ENCODE results near the gene WIPF3. TPM values are rescaled to one million over a fixed set of nuclear protein-coding genes. Genes with fewer than 3 reads are reported as not detected.

The WIPF3 gene
- total and polyA plus RNA-seq, 4 donors: 0.10 to 0.23 (median 0.14) TPM; not detected in 1

- no peak for DNase-seq (ENCODE audit: low spot score)
- Histone ChIP-seq H3K9ac (ENCODE audit: low read depth in 1 of 2, low read length in 2 of 2) (no peak overlapping the region), H3K4me1 (ENCODE audit: control insufficient read depth in 4 of 4, insufficient read depth in 4 of 4, low read length in 3 of 4) (no peaks in the 10 kb centered on the region), H3K4me3 (ENCODE audit: low read depth in 1 of 3, low read length in 3 of 3) (no peak overlapping the region), H3K27ac (ENCODE audit: low read depth in 1 of 2, low read length in 2 of 2) (no peak overlapping the region), H3K36me3 (ENCODE audit: control insufficient read depth in 4 of 4, insufficient read depth in 3 of 4, low read depth in 1 of 4, low read length in 3 of 4) (no peaks in the 10 kb centered on the region), H3K27me3 (ENCODE audit: control insufficient read depth in 4 of 4, insufficient read depth in 4 of 4, low read length in 3 of 4) (no peaks in the 10 kb centered on the region), H3K9me3 (ENCODE audit: control insufficient read depth in 4 of 4, low read length in 3 of 4) (no peaks in the 10 kb centered on the region)
- TF ChIP-seq JUND (IDR thresholded peaks at IDR 0.05): no peak
- no peak for TF ChIP-seq HNF4G (IDR thresholded peaks at IDR 0.05)
- no peak for TF ChIP-seq RXRA (IDR thresholded peaks at IDR 0.05)
- no peak for TF ChIP-seq TAF1 (conservative IDR thresholded peaks at IDR 0.05)
- TF ChIP-seq FOXA1 (IDR thresholded peaks at IDR 0.05): no peak
- TF ChIP-seq GABPA (IDR thresholded peaks at IDR 0.05 in 1 of 2, conservative IDR thresholded peaks at IDR 0.05 in 1 of 2): no peak
- TF ChIP-seq YY1 (IDR thresholded peaks at IDR 0.05): no peak
- TF ChIP-seq FOXA2 (IDR thresholded peaks at IDR 0.05): no peak
- no peak for TF ChIP-seq EGR1 (IDR thresholded peaks at IDR 0.05; ENCODE audit: low read depth in 2 of 2)
- no peak for TF ChIP-seq HNF4A (conservative IDR thresholded peaks at IDR 0.05)
- TF ChIP-seq RAD21 (IDR thresholded peaks at IDR 0.05): no peak
- 77% methylated on average over 2 of the region's 2 CpGs for WGBS
Observed at GRCh38 chr7:29864656-29865055, 58.3 kb downstream of the WIPF3 start.

- no peaks in the 10 kb centered on the region for H3K4me1 ChIP-seq (ENCODE audit: control insufficient read depth in 4 of 4, insufficient read depth in 4 of 4, low read length in 3 of 4)
- H3K27ac ChIP-seq (ENCODE audit: low read depth in 1 of 2, low read length in 2 of 2): no peak overlapping the region
- no peaks in the 10 kb centered on the region for H3K9me3 ChIP-seq (ENCODE audit: control insufficient read depth in 4 of 4, low read length in 3 of 4)
- TF ChIP-seq JUND (IDR thresholded peaks at IDR 0.05) (peak in 1 of 2 donors; percentile 60), EGR1 (IDR thresholded peaks at IDR 0.05; ENCODE audit: low read depth in 2 of 2) (no peak), HNF4A (conservative IDR thresholded peaks at IDR 0.05) (peak in 1 of 2 donors; percentile 14)
- H3K4me3 ChIP-seq (ENCODE audit: low read depth in 1 of 3, low read length in 3 of 3): no peak overlapping the region
- 82% methylated on average over 4 of the region's 4 CpGs for WGBS
- no peak for DNase-seq (ENCODE audit: low spot score)
- no peaks in the 10 kb centered on the region for H3K36me3 ChIP-seq (ENCODE audit: control insufficient read depth in 4 of 4, insufficient read depth in 3 of 4, low read depth in 1 of 4, low read length in 3 of 4)
- H3K9ac ChIP-seq (ENCODE audit: low read depth in 1 of 2, low read length in 2 of 2): no peak overlapping the region
- H3K27me3 ChIP-seq (ENCODE audit: control insufficient read depth in 4 of 4, insufficient read depth in 4 of 4, low read length in 3 of 4): no peaks in the 10 kb centered on the region
Observed at GRCh38 chr7:29865526-29865925, 59.2 kb downstream of the WIPF3 start.

- 78% methylated on average over 3 of the region's 3 CpGs for WGBS
- no peak for DNase-seq (ENCODE audit: low spot score)
Observed at GRCh38 chr7:29866490-29866930, 60.2 kb downstream of the WIPF3 start.

More at GRCh38 chr7:29866490-29866930, 60.2 kb downstream of the WIPF3 start:
- TF ChIP-seq MAX (IDR thresholded peaks at IDR 0.05) (no peak), RXRA (IDR thresholded peaks at IDR 0.05) (no peak), RAD21 (IDR thresholded peaks at IDR 0.05) (no peak), GABPA (IDR thresholded peaks at IDR 0.05 in 1 of 2, conservative IDR thresholded peaks at IDR 0.05 in 1 of 2) (no peak), HNF4A (conservative IDR thresholded peaks at IDR 0.05) (no peak), CTCF (IDR thresholded peaks at IDR 0.05; ENCODE audit: low read depth, low read length, missing input control) (no peak), FOXA1 (IDR thresholded peaks at IDR 0.05) (no peak), YY1 (IDR thresholded peaks at IDR 0.05) (no peak), JUND (IDR thresholded peaks at IDR 0.05) (no peak), FOXA2 (IDR thresholded peaks at IDR 0.05) (no peak), ATF3 (IDR thresholded peaks at IDR 0.05) (no peak), EGR1 (IDR thresholded peaks at IDR 0.05; ENCODE audit: low read depth in 2 of 2) (no peak), SP1 (IDR thresholded peaks at IDR 0.05) (no peak), HNF4G (IDR thresholded peaks at IDR 0.05) (no peak), ZBTB33 (IDR thresholded peaks at IDR 0.05) (no peak)
- no peak overlapping the region for H3K4me3 ChIP-seq (ENCODE audit: low read depth in 1 of 3, low read length in 3 of 3)
- no peaks in the 10 kb centered on the region for H3K9me3 ChIP-seq (ENCODE audit: control insufficient read depth in 4 of 4, low read length in 3 of 4)
- no peaks in the 10 kb centered on the region for H3K4me1 ChIP-seq (ENCODE audit: control insufficient read depth in 4 of 4, insufficient read depth in 4 of 4, low read length in 3 of 4)
- no peak overlapping the region for H3K9ac ChIP-seq (ENCODE audit: low read depth in 1 of 2, low read length in 2 of 2)
- no peak overlapping the region for H3K27ac ChIP-seq (ENCODE audit: low read depth in 1 of 2, low read length in 2 of 2)
- no peaks in the 10 kb centered on the region for H3K27me3 ChIP-seq (ENCODE audit: control insufficient read depth in 4 of 4, insufficient read depth in 4 of 4, low read length in 3 of 4)
- H3K36me3 ChIP-seq (ENCODE audit: control insufficient read depth in 4 of 4, insufficient read depth in 3 of 4, low read depth in 1 of 4, low read length in 3 of 4): no peaks in the 10 kb centered on the region

Measured in liver (tissue), 9 donors.